ENCODE data around the gene TBC1D9. TPM values are rescaled to one million over a fixed set of nuclear protein-coding genes. Genes with fewer than 3 reads are reported as not detected.

TBC1D9 gene
- total and polyA plus RNA-seq, 2 of the 13 experiments (the other 11 are each of a cell fraction or from before 2014, with no cell fraction given), result 11.9 to 12.2 TPM

GRCh38 chr4:140654495-140654814 lies 101.7 kb downstream of the TBC1D9 start:
- BruUV-seq (replicated peaks), result no TSS peak
- H3K79me2 ChIP-seq (ENCODE audit: insufficient read depth, low read length), result no peaks in the 10 kb centered on the region
- no peaks in the 10 kb centered on the region for H3K9me3 ChIP-seq (ENCODE audit: low read length)
- no peak overlapping the region for H3K9ac ChIP-seq (ENCODE audit: insufficient read depth, low read depth, low read length)
- no peak overlapping the region for H3K27ac ChIP-seq (ENCODE audit: extremely low read length, insufficient read depth, low read length)
- DNase-seq (ENCODE audit: low spot score), result peak; percentile 7
- TF ChIP-seq HNRNPK (IDR thresholded peaks at IDR 0.05; ENCODE audit: low read depth, low read length, poor library complexity, severe bottlenecking) (peak; percentile 62), DRAP1 (CRISPR knock-in tag; IDR thresholded peaks at IDR 0.05) (no peak)
- H3K4me2 ChIP-seq (ENCODE audit: low read depth, low read length), result no peak overlapping the region
- H3K4me3 ChIP-seq (replicated peaks in 1 of 3; ENCODE audit: insufficient read depth in 1 of 3, low read depth in 2 of 3, low read length in 3 of 3), result no peak overlapping the region
- 100% methylated on average over 1 of the region's 1 CpG for WGBS (ENCODE audit: low lambda C conversion rate)
- no peak for FAIRE-seq
- peaks cover 10% of the 10 kb centered on the region for H3K4me1 ChIP-seq (ENCODE audit: insufficient read depth, low read length)
- no peak for ATAC-seq
- ChIA-PET POLR2A (interaction anchor here (1.3 kb wide), 1 partner anchor 102 kb away, joined by 4 read pairs; the partner anchor contains the start of gene TBC1D9), CTCF (ENCODE audit: low intra/inter-chr PET ratio, low total read pairs) (no interaction called here)
- in situ Hi-C loops (cut with HindIII; ENCODE audit: extremely low pct_ligation_motif_present, low pct_unique_long_range_greater_than_20kb) (no loop called here), intact Hi-C loops (cut with micrococcal nuclease; ENCODE audit: unreplicated experiment) (no loop called here)
- H2AFZ ChIP-seq (ENCODE audit: low read length), result no peak overlapping the region
- no peaks in the 10 kb centered on the region for H3K27me3 ChIP-seq (ENCODE audit: control insufficient read depth in 1 of 2, insufficient read depth in 2 of 2, low read length in 2 of 2)
- H3K36me3 ChIP-seq (replicated peaks in 1 of 2; ENCODE audit: control insufficient read depth in 1 of 2, insufficient read depth in 2 of 2, low read length in 2 of 2), result peaks cover 19 to 71% of the 10 kb centered on the region in 2 experiments
- no peaks in the 10 kb centered on the region for H4K20me1 ChIP-seq (ENCODE audit: insufficient read depth, low read length)

GRCh38 chr4:140653718-140654494 lies 102.3 kb downstream of the TBC1D9 start:
- no peak for ATAC-seq
- H3K4me2 ChIP-seq (ENCODE audit: low read depth, low read length), result no peak overlapping the region
- TF ChIP-seq MAFF (IDR thresholded peaks at IDR 0.05; ENCODE audit: low read depth, low read length) (peak; percentile 82), ZFP37 (CRISPR knock-in tag; IDR thresholded peaks at IDR 0.05; ENCODE audit: borderline replicate concordance) (no peak), ZNF354B (CRISPR knock-in tag; IDR thresholded peaks at IDR 0.05) (no peak), AKAP8 (CRISPR knock-in tag; IDR thresholded peaks at IDR 0.05) (no peak), MAFG (CRISPR knock-in tag; IDR thresholded peaks at IDR 0.05) (no peak), ZNF12 (CRISPR knock-in tag; IDR thresholded peaks at IDR 0.05) (no peak), PAX8 (CRISPR knock-in tag; IDR thresholded peaks at IDR 0.05; ENCODE audit: borderline replicate concordance) (no peak), MED13 (CRISPR knock-in tag; IDR thresholded peaks at IDR 0.05) (0 out of 2 replicates have a peak, but pooled peaks have one; percentile 27), ZNF792 (CRISPR knock-in tag; IDR thresholded peaks at IDR 0.05) (no peak), HNRNPL (IDR thresholded peaks at IDR 0.05; ENCODE audit: low read depth, low read length) (no peak), MAFK (conservative IDR thresholded peaks at IDR 0.05 in 1 of 2, IDR thresholded peaks at IDR 0.05 in 1 of 2; ENCODE audit: low read length in 2 of 2) (peak; percentile 84 to 90), ZNF503 (CRISPR knock-in tag; IDR thresholded peaks at IDR 0.05) (no peak), ZNF607 (CRISPR knock-in tag; IDR thresholded peaks at IDR 0.05; ENCODE audit: borderline replicate concordance) (no peak), MAZ (IDR thresholded peaks at IDR 0.05; ENCODE audit: borderline replicate concordance, low read depth, low read length) (no peak), MAZ (CRISPR knock-in tag; IDR thresholded peaks at IDR 0.05; ENCODE audit: low read depth) (no peak), ZNF136 (CRISPR knock-in tag; IDR thresholded peaks at IDR 0.05; ENCODE audit: low read depth) (no peak)

More at GRCh38 chr4:140653718-140654494, 102.3 kb downstream of the TBC1D9 start:
- in situ Hi-C loops (cut with HindIII; ENCODE audit: extremely low pct_ligation_motif_present, low pct_unique_long_range_greater_than_20kb), result no loop called here
- CTCF ChIA-PET (ENCODE audit: low intra/inter-chr PET ratio, low total read pairs), result no interaction called here
- no TSS peak for BruUV-seq (replicated peaks)
- DNase-seq (ENCODE audit: low spot score) (no peak), FAIRE-seq (no peak)
- H3K9ac ChIP-seq (ENCODE audit: insufficient read depth, low read depth, low read length), result no peak overlapping the region
- H3K4me1 ChIP-seq (ENCODE audit: insufficient read depth, low read length), result peaks cover 10% of the 10 kb centered on the region
- intact Hi-C loops (cut with micrococcal nuclease; ENCODE audit: unreplicated experiment), result no loop called here
- H2AFZ ChIP-seq (ENCODE audit: low read length), result no peak overlapping the region
- no peak overlapping the region for H3K27ac ChIP-seq (ENCODE audit: extremely low read length, insufficient read depth, low read length)
- no peaks in the 10 kb centered on the region for H4K20me1 ChIP-seq (ENCODE audit: insufficient read depth, low read length)
- no peaks in the 10 kb centered on the region for H3K9me3 ChIP-seq (ENCODE audit: low read length)
- peaks cover 18 to 66% of the 10 kb centered on the region in 2 experiments for H3K36me3 ChIP-seq (replicated peaks in 1 of 2; ENCODE audit: control insufficient read depth in 1 of 2, insufficient read depth in 2 of 2, low read length in 2 of 2)
- H3K79me2 ChIP-seq (ENCODE audit: insufficient read depth, low read length), result no peaks in the 10 kb centered on the region
- POLR2A ChIA-PET, result interaction anchor here (1.3 kb wide), 1 partner anchor 103 kb away, joined by 4 read pairs; the partner anchor contains the start of gene TBC1D9
- WGBS (ENCODE audit: low lambda C conversion rate), result 85% methylated on average over 8 of the region's 8 CpGs
- no peak overlapping the region for H3K4me3 ChIP-seq (replicated peaks in 1 of 3; ENCODE audit: insufficient read depth in 1 of 3, low read depth in 2 of 3, low read length in 3 of 3)
- no peaks in the 10 kb centered on the region for H3K27me3 ChIP-seq (ENCODE audit: control insufficient read depth in 1 of 2, insufficient read depth in 2 of 2, low read length in 2 of 2)

All from HepG2 (cell line).